ENCODE data around the gene MEF2D.

Gene MEF2D

DNA sequence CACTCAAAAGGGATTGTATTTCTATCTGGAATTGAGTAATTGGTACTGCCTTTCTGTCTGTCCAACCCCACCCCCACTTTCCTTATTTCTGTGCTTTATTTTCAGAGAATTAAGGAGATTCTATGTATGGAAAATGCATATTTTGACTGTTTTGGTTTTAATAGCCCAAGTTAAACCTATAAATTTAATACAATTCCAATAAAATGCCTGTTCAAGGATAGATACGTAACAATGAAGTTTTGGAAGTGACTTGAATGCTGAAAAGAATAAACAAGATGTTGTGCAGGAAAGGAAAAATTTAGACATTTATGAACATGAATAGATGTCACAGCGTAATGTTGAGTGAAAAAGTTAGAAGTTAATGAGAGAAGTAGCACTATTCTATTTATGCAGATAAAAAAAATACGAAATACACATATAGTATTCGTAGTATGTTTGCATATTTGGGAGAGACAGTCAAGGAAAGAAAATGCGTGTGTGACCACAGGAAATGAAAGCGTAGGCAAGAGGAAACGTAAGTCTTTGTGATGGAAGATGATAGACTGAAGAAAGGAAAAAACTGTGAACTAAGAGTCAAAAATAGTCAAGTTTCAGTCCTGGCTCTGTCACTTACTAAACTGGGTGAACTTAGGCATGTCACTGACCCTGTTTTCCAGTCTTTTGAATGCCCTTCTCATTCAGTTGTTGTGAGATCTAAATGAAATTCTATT lies 62.1 kb downstream of the MEF2D start:
- no peak for DNase-seq

DNA sequence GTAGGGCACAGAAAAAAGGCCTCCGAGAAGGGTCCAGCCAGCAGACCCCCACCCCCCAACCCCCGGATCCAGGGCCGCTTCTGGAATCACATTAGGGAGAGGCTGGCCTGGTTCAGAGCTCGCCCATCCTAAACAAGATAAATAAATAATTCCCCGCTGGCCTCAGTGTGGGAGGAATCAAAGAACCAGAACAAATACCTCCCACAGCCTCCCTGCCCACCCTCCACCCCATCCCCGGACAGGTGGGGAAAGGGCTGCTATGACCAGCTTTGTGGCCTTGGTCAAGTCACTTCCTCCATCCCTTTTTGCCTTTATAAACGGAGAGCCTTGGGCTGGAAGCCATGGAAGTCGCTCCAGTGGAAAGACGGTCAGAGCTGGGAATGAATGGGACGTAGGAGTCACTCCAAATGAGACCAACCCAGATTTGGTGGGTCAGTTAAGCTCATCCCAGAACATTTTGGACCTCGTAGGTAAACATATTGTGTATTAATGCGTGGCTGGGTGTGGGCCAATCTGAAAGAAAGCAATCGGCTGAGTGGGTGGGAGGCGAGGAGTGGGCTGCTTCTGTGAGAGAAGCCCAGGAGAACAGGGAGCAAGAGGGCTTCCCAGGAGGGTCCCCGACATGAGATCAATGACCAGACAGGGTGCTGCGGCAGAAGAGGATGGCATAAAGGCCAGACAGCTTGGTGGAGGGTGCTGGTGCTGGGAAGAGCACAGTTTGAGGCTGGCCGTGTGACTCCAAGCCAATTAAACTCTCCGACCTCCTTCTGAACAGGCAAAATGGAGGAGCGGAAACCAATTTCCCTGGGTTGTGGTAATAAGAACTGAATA lies 63.3 kb downstream of the MEF2D start:
- no peak for DNase-seq

DNA sequence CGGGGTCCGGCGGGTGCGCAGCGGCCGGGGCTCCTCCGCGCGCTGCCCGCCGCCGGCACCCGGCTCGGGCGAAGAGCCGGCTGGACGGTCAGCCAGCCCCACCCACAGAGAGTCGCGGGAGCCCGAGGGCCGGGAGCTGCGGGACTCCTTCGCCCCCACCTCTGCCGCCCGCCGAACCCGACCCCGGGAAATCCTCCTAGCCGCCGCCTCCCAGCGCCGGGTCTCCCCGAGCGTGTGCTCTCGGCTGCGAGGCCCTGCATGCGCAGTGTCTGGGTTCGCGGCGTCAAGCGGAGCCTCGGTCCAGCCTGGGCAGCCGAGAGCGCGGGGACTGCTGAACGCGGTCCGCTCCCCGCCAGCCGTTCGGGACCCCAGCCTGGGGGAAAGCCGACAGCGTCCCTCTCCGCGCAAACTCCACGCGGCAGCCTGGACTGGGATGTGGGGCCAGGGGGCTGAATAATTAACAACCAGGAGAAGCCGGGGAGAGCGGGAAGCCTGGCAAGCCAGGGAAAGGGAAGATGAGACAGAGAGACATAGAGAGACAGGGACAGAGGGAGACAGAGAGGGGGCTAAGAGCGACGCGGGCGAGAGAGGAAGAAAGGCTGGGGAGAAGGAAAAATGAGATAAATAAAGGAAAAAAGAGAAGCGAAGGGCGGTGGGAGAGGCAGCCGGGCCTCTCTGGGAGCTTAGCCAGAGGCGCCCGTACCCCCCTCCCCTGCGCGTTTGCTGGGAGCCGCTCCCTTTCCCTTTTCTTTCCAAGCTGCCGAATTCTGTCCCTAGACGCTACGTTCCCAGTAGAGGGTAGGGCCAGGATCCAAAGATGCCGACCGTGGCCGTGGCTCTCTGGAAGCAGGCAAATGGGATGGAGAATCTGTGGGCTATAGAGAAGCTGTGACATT lies 64.2 kb downstream of the MEF2D start:
- no peak for DNase-seq

DNA sequence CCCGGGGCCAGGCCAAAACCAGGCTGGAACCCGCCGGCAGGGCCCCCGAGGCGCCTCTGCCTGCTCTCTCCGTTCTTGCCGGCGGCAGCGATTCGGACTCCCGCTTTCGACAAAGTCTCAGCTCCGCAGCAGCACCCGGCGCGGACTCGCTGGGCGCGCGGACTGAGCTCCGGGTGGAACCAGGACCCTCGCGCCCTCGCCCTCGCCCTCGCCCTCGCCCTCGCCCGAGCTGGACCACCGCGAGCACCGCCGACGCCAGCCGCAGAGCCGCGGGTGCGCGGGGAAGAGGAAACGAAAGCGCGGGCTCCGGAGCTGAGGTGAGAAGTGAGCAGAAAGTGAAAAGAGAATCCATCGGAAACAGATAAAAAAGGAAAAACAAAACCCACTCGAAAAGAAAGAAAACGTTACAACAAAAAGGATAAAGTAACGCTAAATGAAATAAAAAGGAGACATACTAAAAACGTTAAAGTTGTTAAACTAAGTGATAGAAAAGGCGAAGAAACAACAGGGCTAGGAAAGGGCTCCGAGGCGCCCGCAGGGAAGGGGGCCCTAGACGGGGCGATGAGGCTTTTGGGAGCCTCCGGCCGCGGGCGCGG lies 64.9 kb downstream of the MEF2D start:
- DNase-seq: no peak

DNA sequence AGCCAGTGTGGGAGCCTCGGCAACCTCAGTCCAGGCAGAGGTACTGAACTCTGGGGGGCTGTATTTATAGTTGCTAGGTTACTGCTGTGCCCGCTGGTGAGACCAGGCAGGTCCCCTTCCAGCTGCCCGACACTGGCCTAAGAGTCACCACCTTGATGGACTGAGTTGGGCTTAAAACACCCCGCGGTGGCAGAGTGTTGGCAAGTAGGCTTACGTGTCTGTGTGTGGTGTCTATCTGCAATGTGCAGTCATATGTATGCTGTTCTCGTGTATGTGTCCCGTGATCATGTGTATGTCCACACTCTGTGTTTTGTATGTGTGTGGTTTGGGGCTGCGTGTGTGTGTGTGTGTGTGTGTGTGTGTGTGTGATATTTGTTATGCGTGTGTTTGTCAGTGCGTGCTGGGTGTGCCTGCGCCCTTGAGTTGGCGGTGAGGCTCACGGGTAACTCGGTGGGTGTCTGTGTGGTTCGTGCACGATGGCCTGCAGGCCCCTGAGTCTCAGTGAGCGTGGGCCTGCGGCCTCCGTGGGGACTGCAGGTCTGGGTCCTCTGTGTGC lies 65.5 kb downstream of the MEF2D start:
- no peak for DNase-seq

DNA sequence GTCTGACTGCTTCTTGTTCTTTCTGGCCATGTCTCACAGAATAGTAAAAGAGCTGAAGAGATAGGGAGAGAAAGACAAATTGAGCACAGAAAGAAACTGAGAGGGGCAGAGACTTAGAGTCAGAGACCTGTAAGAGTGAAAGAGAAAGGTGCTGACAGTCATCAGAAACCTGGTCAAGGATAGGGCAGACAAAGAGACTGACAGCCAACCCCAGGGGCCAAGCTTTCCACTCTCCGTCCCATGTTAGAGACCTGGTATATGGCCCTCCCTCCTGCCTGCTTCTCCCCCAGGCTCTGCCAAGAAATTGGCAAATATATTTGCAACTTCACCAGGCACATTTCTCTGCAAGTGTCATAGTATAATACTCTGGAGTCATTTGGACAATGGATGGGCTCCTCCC lies 67.0 kb downstream of the MEF2D start:
- DNase-seq: no peak

DNA sequence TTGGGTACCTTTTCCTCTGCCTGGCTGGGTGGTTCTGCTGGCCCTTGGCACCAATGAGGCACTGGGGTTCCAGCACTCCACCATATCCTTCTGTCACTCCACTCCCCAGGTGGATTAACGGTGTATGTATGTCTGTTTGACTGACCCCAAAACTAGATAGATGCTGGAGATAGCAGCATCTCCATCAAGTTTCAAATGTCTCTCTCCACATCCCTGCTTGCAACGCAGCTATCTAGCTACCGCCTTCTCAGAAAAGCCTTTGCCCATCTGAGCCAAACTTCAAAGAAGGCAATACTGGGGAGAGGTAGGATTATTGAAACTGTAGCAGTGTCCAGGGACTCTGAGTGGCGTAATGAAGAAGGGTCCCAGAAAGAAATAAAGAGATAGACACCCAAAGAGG lies 67.5 kb downstream of the MEF2D start:
- no peak for DNase-seq

DNA sequence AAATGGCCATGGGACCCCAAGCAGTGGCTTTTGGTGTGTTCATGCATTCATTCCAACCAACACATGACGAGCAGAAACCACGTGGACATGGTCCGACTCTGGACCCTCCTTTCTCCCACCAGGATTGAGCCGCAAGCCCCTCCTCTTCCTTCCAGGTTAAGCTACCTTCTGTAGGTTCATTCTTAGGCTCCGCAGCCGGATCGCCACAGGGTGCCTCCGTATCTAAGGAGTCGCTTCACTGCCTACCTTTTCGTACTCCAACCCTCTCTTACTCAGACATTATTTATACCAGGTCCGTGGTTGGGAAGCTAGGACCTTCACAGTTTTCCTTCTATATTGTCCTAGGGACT lies 67.9 kb downstream of the MEF2D start:
- no peak for DNase-seq

DNA sequence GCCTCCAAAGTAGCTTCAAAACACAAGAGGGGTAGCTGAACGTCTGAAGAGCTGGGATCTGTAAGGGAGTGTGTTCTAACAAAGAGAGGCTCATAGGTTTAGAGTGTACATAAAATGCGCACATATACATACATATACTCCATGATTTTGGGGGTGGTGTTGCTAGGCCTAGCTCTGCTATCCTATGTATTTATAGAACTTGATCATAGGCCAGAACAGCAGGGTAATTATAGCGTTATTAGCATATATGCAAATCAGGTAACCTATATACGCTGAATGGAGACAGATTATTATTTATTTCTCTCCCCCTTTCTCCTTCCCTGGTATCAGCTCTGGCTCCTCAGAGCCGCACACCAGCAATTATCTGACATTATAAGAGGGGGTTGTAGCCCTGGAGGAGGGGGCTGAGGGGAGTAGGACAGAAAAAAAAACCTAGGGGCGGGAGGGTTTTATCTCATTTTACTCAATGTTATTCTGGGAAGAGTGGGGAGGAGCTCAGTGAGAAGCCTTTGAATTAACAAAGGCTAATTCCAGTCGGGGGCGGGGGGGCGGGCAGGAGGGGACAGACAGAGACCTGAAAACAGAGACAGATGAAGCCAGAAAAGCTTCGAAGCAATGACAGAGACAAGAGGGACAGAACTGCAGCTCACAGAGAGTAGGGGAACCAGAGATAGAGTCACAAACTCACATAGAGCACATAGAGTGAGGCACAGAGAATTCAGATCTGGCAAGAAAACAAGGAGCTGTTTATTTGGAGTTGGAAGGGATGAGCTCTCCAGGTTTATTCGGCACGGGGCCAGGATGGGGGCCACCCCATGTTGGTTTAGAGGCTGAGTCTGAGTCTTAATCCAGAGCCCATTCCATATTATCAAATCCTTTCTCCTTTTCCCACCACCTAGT lies 68.6 kb downstream of the MEF2D start:
- DNase-seq: no peak

DNA sequence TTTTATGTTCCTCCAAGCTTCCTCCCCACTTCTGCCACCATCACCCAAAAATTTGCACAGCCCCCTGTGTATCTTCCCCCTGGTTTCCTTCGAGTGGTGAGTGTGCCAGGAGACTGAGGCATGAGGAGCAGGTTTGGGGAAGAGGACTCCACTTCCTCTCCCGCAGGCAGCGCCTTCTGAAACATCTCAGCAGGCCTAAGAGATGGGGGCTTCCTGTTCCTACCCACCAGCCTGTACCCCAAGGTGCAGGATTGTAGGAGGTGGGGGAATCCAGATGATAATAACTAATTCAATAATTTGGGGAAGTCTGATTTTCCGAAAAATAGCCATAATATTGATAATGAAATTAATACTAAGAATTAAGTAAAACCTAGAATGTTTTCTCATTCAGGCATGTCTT lies 69.2 kb downstream of the MEF2D start:
- no peak for DNase-seq

DNA sequence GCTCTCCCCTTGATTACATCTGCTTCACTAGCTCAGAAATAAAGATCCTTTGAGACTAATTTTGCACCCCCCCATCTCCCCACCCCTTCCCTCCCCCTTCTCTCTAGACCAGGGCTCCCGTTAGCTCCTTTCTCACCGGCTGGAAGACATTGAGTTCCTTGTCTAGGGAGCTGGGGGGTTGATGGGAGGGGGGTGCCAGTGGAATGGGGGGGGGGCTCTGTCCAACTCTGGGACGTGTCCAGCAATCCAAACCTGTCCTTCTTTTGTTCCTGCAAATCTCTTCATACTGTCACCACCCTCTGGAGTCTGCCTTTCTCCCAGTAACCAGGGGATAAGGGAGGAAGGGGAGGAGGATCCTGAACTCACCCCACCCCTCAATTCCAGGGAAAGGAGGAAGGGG lies 69.7 kb downstream of the MEF2D start:
- DNase-seq: no peak

DNA sequence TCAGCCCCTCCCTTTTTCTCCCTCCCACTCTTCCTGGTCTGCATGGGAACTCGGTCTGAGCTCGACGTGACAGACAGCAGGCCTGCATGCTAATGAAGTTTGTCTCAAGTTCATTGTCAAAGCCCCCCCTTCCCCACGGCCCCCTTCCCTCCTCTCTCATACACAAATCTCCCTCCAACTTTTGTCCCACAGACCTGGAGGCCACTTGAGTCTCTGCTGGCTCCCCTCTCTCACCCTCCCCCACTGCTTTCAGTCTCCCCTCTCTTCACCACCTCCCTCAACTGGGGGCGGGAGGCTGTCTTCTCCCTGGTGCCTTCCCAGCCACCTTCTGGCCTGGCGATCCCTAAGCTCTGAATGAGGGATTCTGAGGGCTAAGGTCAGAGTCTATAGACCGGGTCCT lies 70.3 kb downstream of the MEF2D start:
- DNase-seq: no peak

DNA sequence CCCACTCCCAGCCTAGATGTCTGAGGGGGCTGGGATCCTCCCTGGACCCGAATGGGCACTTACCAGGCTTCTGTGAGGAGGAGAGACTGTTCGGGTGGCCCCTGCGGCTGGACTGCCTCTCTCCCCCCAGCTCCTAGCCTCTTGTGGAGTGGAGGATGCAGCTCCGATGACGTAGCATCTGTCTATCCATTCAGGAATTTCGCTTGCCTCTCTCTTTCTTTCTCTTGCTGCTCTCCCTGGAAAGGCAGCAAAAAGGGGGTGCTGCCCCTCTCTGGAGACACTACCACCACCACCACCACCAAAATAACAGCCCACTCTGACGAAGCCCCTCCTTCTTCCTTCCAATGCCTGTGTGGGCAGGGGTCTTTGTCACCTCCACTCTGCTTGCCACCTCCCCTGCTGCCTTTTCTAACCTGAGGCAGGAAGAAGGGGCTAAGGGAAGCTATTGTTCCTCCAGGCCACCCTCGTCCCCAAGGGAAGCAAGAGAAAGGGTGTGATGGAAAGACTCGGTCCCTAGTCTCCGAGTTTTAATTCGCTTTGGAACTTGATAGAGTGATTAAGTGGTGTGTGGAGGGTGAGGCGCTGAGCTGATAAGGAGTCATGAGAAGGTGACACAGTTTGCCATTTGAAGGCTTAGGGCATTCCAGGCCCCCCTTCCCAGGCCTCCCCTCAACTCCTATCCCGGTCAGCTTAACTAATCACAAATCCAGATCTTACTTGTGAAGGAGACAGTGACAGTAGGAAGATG lies 71.1 kb downstream of the MEF2D start:
- no peak for DNase-seq

DNA sequence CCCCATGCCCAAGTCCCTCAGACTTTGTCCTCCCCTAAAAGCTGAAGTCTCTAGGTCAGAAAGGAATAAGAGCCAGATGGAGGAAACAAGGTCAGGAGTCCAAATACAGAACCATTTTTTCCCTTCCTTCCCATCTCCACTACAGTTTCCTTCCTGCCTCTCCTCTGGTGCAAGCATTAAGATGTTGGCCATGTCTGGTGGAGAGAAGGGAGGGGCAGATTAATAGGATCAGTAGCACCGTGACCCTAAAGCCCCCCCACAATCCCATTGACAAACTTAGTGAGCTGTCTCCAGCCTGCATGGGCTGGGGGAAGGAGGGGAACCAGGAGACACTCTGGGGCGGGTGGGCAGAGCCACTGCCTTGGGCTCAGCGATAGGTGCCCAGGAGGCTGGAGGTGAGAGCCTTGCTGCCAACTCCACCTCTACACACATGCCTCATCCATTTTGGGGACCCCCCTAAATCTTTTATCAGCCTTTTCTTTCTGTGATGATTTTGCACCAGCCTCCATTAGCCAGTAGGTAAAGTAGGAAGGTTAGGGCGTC lies 71.8 kb downstream of the MEF2D start:
- DNase-seq: no peak

DNA sequence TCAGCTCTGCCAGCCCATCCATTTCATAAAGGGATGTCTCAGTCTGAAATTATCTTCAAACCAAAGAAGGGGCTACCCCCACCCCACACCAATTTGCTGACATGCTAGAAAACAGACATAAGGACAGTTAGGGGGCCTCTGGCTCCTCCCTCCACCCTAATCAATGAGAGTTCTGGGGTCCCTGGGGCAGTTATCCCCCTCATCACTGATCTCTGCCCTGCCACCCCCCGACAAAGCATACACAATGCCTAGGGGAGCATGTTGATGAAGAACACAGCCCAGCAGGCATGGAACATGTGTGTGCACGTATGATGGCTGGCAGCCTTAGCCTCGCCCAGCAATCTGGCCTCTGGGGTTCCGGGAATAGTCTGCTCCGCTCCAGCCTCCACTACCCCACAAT lies 72.6 kb downstream of the MEF2D start:
- DNase-seq: no peak

DNA sequence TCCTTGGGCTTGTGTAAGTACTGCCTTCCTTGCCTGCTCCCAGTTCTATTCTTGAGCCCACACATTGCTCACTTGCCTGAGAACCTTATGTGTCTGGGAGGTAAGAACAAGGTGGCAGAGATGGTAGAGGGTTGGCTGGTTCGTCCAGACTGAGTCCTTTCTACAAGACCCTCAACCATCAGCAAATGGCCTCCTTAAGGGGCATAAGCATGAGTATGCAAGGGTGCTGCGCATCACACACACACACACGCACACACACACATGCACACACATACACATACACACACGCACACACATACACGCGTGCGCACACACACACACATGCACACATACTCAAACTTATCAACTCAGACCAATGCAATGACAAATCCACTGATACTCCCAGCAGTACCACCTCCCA lies 74.6 kb downstream of the MEF2D start:
- no peak for DNase-seq

DNA sequence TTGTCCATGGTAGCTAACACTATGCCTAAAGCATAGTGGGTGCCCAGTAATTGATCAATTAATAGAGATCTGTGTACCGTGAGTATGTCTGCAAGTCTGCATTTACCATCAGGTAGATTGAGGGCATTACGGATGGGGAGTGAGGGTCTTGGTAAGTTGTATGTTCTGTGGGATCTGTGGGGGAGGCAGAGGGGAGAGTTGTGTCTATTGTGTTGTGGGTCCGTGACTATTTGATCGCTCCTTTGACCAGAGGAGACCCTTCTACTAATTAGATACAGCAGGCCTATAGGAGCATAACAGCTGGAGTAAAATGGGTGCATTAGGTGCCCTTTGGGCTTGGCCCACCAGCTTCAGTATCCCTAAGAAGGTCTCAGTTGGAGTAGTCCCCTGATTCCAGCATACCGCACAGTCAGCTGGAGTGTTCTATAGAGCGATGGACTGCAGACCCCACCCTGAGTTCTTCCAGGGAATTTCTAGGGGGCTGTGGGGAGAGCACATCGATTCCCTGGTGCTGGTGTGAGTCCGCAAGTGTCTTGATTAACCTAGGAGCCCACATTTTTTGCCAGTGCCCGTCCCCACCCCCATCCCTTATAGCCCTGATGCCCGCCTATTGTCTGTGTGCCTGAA lies 75.7 kb downstream of the MEF2D start:
- no peak for DNase-seq

DNA sequence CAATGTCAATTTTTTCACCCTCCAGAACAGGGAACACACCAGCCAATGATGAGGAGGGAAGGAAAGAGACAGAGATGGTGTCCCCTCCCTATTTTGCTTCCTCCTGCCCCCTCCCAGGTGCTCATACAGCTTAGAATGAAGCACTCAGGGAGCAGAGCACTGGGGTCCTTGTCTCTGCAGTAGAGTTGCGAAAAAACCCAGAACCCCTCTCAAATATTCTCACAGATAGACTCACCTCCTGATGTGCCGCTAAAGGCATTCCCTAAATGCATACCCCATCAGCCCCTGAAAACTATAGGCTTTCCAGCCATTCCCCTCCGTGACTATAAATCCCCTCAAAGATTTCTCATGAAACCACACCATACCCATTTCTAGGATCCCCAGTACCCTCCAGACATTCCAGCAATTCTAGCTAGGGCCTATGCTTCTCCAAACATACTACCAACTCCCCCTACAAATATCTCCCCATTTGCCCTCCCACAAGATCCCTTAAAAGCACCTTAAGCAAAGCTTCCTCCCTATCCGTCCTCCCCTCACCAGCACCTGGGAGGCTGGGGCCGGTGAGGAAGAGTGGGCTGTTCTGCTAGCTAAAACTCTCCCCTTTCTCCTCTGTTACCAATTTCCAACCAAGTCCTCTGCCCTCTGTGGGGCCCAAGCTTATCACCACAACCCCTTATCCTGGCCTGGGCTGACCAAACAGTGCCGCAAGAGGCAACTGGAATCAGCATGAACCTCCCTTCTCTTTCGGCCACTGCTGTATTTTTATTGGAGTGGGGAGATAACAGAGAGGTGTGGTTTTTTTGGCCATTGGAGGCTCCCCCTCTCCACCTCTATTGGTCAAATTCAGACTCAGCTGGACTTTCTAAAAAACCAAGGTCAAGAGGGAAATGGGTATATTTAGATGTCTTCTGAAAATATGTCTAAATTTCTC lies 76.9 kb downstream of the MEF2D start:
- DNase-seq: no peak

DNA sequence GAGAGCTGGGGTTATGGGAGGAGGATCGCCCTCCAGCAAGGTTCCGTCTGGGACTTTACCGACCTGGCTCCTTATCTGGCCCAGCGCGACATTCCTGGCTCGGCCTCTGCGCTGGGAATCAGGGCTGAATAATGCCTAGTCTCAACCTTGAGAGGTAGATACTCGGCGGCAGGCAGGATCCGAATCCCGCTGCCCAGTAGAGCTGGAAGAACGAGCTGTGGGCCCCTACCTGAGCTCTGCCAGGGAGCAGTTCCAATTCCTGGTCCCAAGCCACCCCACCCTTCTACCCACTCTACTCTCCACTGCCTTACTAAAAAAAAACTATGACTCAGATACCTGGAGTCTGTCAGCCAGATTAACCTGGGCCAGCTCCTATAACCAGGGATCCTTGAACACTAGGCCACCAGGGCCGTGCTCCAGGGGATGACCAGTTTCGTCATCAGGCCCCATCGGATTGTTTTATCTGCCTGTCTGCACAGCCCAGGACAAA lies 77.9 kb downstream of the MEF2D start:
- no peak for DNase-seq

Measured in hematopoietic multipotent progenitor cell treated with erythropoietin and hydrocortisone succinate and interleukin-3 and kit ligand, for 8 days (in vitro differentiated cells).